SHP77 treated with DMSO at 0.1 percent for 48 hours (cell line): Measurements from ENCODE around the gene DSCAM.

ENCODE experiments used
- DNase-seq: peaks from one replicate; lab custom pipeline; 2025; lab: John Stamatoyannopoulos, UW

The DSCAM gene

DNA sequence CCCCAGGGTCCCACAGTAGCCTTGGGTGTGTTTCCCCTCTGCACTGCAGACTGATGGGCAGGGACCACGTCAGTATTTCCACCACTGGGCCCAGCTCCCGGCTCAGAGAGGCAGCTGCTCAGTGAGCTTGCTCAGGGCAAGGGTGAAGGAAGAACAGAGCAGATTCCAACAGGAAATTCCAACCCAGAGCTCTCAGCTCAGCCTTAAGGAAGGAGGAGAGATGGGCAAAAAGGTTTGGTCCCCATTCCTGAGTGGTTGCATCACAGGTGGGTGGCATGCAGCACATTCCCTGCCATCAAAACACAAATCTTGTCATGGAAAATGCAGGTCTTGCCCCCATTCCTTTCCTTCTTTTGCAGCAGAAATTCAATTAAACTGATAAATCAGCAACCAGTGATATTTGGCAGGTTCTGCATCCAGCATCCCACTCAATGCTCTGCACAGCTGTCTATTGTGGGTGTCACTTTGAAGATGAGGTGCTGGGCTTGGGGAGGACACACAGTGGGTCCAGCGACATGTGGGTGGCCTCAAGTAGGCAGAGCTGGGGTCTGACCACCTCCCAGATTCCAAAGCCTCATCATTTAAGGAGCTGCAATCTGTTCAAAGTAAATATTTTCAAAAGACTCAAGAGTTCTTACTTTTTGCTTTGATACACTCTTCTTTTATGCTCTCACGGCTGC lies 315.4 kb downstream of the DSCAM start:
- no peak for DNase-seq

GRCh38 chr21:40531016-40531415 lies 315.9 kb downstream of the DSCAM start:
- no peak for DNase-seq

DNA sequence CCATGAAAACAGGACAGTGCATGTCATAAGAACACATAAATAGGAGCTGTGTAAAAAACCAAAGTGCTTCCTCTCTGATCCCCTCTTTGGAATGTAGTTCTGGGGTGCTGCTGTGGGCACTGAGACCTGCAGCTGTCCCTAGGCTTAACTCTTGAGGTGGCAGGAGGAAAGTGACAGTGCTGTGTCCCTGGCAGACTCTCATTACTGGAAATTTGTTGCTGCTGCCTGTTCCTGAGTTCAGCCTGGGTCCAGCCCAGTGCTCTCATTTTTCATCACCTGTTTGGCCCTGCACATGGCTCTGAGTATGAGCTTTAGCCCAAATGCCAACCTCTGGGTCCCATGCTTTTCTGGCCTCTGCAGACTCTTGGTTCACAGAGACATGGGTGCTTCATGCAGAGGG lies 329.3 kb downstream of the DSCAM start:
- no peak for DNase-seq

DNA sequence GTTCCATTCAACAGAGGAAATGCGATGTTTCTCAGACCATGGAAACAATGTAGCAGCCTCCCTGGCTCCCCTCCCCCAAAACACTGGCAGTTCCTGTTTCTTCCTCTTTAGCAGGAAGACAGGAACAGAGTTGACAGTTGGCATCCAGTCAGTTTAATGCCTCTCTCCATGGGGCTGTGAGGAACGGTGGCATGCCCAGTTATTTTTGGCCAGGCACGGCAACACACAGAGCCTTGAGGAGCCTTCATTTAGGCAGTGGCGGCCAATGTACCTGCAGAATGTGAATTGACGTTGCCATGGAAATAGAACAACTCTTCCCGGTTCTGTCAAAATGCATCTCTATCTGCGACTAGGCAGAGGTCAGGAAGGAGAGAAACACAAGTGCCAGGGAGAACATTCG lies 330.6 kb downstream of the DSCAM start:
- DNase-seq: no peak

- DNase-seq: no peak
Observed at GRCh38 chr21:40512590-40512989, 334.4 kb downstream of the DSCAM start.

GRCh38 chr21:40507978-40508377 lies 339.0 kb downstream of the DSCAM start:
- DNase-seq: no peak

GRCh38 chr21:40505681-40506080 lies 341.3 kb downstream of the DSCAM start:
- no peak for DNase-seq

DNA sequence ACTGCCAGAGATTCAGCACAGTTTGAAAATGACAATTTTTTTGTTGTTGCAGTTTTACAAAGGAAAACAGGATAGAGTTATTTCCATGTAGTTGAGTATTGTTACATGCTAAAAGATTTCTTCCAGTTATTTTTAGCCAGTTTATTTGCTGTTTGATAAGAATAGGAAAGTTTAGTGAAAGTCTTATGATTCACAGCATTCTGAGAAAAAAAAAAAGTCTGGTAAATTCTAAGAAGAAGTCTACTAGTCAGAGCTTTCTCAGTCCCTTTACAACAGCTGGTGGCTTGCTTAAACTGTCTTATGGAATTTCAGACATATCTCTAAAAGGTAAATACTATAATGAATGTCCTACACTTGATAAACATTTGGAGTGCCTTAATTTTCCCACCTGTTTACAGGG lies 341.7 kb downstream of the DSCAM start:
- DNase-seq: no peak

DNA sequence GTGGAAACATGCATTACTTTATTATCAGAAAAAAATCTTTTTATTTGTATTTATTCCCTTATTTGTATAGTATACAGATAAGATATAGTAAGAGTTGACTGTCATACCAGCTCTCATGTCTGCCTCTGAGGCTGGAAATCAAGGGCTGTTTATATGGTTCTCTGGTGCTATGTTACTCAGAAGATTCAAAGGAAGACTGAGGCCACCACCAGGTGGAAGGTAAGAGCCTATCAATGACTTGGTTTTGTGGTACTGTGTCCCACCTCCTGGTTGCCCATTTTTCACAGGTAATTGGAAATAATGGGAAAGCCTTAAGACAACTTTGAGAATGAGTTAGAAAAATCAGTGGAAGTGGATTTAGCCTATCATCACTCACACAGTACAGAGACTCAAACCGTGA lies 342.1 kb downstream of the DSCAM start:
- DNase-seq: no peak

DNA sequence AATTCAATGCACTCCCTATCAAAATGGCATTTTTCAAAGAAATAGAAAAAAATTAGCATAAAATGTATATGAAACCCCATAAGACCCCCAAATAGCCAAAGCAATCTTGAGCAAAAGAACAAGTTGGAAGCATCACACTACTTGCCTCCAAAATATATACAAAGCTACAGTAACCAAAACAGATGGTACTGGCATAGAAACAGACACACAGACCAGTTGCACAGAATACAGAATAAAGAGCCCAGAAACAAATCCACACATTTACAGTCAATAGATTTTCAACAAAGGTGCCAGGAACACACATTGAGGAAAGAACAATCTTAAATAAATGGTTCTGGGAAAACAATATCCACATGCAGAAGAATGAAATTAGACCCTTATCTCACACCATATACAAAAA lies 350.8 kb downstream of the DSCAM start:
- no peak for DNase-seq

DNA sequence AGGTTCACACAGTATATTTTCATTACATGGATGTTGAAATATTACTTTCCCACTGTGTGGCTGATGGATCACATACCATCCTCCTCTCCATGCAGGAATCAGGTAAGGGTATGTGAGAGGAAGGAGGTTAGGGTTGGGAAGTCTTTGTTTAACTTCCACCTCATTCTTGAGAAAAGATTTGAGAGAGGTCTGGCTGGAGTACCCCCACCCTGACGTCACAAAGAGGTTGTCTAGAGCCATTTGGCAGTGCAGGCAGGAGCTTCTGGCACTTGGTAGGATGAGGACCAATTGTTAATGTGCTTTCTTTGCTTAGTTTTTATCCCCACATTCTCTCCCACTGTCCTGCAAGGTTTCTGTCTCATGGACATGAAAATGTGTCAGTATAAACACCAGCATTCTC lies 356.6 kb downstream of the DSCAM start:
- no peak for DNase-seq

GRCh38 chr21:40489001-40489400 lies 358.0 kb downstream of the DSCAM start:
- no peak for DNase-seq

DNA sequence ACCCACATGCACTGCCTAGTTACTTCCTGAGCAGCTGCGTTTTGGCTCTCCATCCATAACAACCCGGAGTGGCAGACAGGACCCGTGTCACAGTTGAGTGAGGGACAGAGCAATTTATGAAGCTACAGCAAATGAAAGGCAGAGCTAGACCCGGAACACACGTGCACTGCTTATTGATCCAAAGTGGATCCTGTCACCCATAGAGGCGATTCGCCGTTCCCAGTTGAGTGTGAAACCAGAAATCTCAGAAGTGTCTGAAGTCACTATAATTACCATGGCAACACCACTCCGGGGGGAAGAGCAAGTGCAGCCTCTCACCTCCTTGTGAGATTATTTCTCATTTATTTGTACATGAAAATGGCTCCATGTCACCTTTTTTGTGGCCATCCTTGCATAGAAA lies 365.2 kb downstream of the DSCAM start:
- DNase-seq: no peak

GRCh38 chr21:40474513-40474912 lies 372.4 kb downstream of the DSCAM start:
- DNase-seq: no peak

GRCh38 chr21:40472013-40472412 lies 374.9 kb downstream of the DSCAM start:
- DNase-seq: no peak

DNA sequence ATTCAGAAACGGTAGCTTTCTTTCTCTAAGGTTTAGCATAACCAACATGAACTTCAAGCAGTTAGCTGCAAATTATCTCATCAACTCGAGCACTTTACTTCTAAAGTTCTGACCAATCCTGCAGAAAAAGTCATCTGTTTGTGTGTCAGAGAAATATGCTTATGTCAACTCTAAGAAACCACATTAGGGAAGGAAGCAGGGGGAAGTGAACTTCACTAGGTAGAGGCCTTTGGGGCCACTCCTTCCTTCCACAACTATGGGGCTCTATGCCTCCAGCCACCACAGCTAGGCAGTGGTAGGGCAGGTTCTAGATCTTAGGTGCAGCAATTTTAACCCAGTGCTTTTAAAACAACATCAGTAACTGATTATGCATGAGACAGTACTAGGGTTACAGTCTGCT lies 375.9 kb downstream of the DSCAM start:
- DNase-seq: no peak

- no peak for DNase-seq
Observed at GRCh38 chr21:40466893-40467483, 380.0 kb downstream of the DSCAM start.

DNA sequence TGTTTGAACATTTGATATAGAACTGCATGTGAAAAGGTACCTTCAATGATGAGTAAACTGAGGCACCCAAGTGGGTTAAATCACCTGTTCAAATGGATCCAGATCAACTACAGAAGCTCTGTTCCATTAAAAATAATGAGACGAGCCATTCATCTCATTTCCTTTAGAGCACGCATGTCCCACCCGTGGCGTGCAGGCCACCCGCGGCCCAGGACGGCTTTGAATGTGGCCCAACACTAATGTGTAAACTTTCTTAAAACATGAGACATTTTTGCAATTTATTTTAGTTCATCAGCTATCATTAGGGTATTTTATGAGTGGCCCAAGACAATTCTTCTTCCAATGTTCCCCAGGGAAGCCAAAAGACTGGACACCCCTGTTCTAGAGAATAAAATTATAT lies 381.6 kb downstream of the DSCAM start:
- DNase-seq: no peak

- no peak for DNase-seq
Observed at GRCh38 chr21:40463176-40463575, 383.8 kb downstream of the DSCAM start.

- DNase-seq: no peak
Observed at GRCh38 chr21:40461008-40461407, 385.9 kb downstream of the DSCAM start.

- DNase-seq: no peak
Observed at GRCh38 chr21:40457741-40458140, 389.2 kb downstream of the DSCAM start.

- no peak for DNase-seq
Observed at GRCh38 chr21:40454057-40454456, 392.9 kb downstream of the DSCAM start.

GRCh38 chr21:40453183-40453582 lies 393.8 kb downstream of the DSCAM start:
- no peak for DNase-seq

- no peak for DNase-seq
Observed at GRCh38 chr21:40452548-40452947, 394.4 kb downstream of the DSCAM start.
